ENCODE results near the gene GRIN2A.

- TF ChIP-seq CTCF (IDR thresholded peaks at IDR 0.05), result no peak
- no peak for TF ChIP-seq EZH2 (IDR thresholded peaks at IDR 0.05; ENCODE audit: borderline replicate concordance, insufficient read depth, low read depth, low read length, poor library complexity, severe bottlenecking)
These were observed 81.4 kb downstream of the GRIN2A start for GRCh38 chr16:10100829-10101228.
